HEK293T (cell line): Measurements from ENCODE around the gene COTL1.

ENCODE experiments used
- ARNT ChIP-seq: fragments of 450-650 bp; IDR thresholded peaks from 2 replicates; pipeline ENCODE4 v1.6.1; 2017; ENCODE audit warnings: mild to moderate bottlenecking
- FOXM1 ChIP-seq: fragments of 450-650 bp; IDR thresholded peaks from 2 replicates; pipeline ENCODE4 v1.6.1; 2017; ENCODE audit warnings: mild to moderate bottlenecking, borderline replicate concordance
- HDGF ChIP-seq: fragments of 450-650 bp; IDR thresholded peaks from 2 replicates; pipeline ENCODE4 v1.6.1; 2017; ENCODE audit warnings: antibody characterized with exemption, borderline replicate concordance
- NFRKB ChIP-seq: fragments of 450-650 bp; IDR thresholded peaks from 2 replicates; pipeline ENCODE4 v1.6.1; 2016; ENCODE audit warnings: mild to moderate bottlenecking, moderate library complexity
- SP1 ChIP-seq: fragments of 450-650 bp; IDR thresholded peaks from 2 replicates; pipeline ENCODE4 v1.6.1; 2017
- SUZ12 ChIP-seq: fragments of 450-650 bp; IDR thresholded peaks from 2 replicates; pipeline ENCODE4 v1.6.1; 2016; ENCODE audit warnings: mild to moderate bottlenecking
- TARDBP ChIP-seq: fragments of 450-650 bp; IDR thresholded peaks from 2 replicates; pipeline ENCODE4 v1.6.1; 2016

GRCh38 chr16:84575914-84576313, 42.0 kb downstream of the COTL1 start:
- TF ChIP-seq HDGF (no peak), ARNT (no peak), SP1 (no peak), TARDBP (no peak), FOXM1 (no peak), SUZ12 (no peak), NFRKB (no peak)
